Colonic mucosa (tissue), 4 donors: ENCODE data around the gene TYMP. TPM values are rescaled to one million over a fixed set of nuclear protein-coding genes. Genes with fewer than 3 reads are reported as not detected.
A peak's percentile ranks its signal among the peaks of the same experiment; 100 is the strongest.

Experiments used
- DNase-seq: peaks from one replicate; pipeline ENCODE4 v3.0.0-alpha.2; 2020
- H3K27ac ChIP-seq: fragments of 200-600 bp; one replicate; pipeline ENCODE4 v1.8.0; 2021
- H3K27me3 ChIP-seq: fragments of 200-600 bp; one replicate; pipeline ENCODE4 v1.8.0; 2021
- H3K36me3 ChIP-seq: fragments of 200-600 bp; one replicate; pipeline ENCODE4 v1.8.0; 2021
- H3K4me1 ChIP-seq: fragments of 200-600 bp; one replicate; pipeline ENCODE4 v1.8.0; 2021; ENCODE audit warnings: mild to moderate bottlenecking
- H3K4me3 ChIP-seq: fragments of 200-600 bp; one replicate; pipeline ENCODE4 v1.8.0; 2021
- H3K9ac ChIP-seq, 2 donors: one replicate each; pipeline ENCODE4 v1.7.0; 2013; ENCODE audit warnings: control low read depth in 2 of 2, low read depth in 2 of 2, low read length in 2 of 2
- H3K9me3 ChIP-seq: fragments of 200-600 bp; one replicate; pipeline ENCODE4 v1.8.0; 2021
- CTCF ChIP-seq: fragments of 200-600 bp; IDR thresholded peaks from one replicate; pipeline ENCODE4 v1.8.0; 2022; ENCODE audit warnings: antibody characterized with exemption, mild to moderate bottlenecking
- intact Hi-C: fragments of 100-400 bp; cut with DNase I; formaldehyde crosslinking; loops from one replicate; pipeline ENCODE4 v1.14.1; 2022
- total RNA-seq, 2 donors: library from RNA; stranded (reverse); fragmentation: NEBNext Ultra II Directional in 1 of 2; extraction: Animal tissue kit (Norgen Biotek cat#: 25700) in 1 of 2; gene quantifications; one replicate each; pipeline ENCODE4 v1.2.1, GENCODE V29; 2021
- donor health status: healthy.
- donor health status: DM: no; HTN: no; CAD: no.
- donor health status: DM: no; HTN: no; CAD: no.

The TYMP gene
- total RNA-seq, 2 donors from 2014 or later, result 22.6 to 28.0 TPM

GRCh38 chr22:50483556-50483955 lies 46.3 kb downstream of the TYMP start:
- intact Hi-C loops, result no loop called here
- H3K27ac ChIP-seq, result no peak overlapping the region

GRCh38 chr22:50483106-50483505 lies 46.7 kb downstream of the TYMP start:
- no peak overlapping the region for H3K9ac ChIP-seq
- peaks cover 27% of the 10 kb centered on the region for H3K27me3 ChIP-seq
- H3K9me3 ChIP-seq, result no peaks in the 10 kb centered on the region
- no peaks in the 10 kb centered on the region for H3K36me3 ChIP-seq
- peaks cover 15% of the 10 kb centered on the region for H3K4me1 ChIP-seq
- no peak for TF ChIP-seq CTCF
- no peak overlapping the region for H3K4me3 ChIP-seq
- H3K27ac ChIP-seq, result no peak overlapping the region
- intact Hi-C loops, result no loop called here
- no peak for DNase-seq

More at GRCh38 chr22:50483556-50483955, 46.3 kb downstream of the TYMP start:
- no peak for TF ChIP-seq CTCF
- Histone ChIP-seq H3K4me1 (peaks cover 15% of the 10 kb centered on the region), H3K9ac (no peak overlapping the region), H3K4me3 (no peak overlapping the region), H3K27me3 (peaks cover 27% of the 10 kb centered on the region), H3K9me3 (no peaks in the 10 kb centered on the region), H3K36me3 (no peaks in the 10 kb centered on the region)
- DNase-seq, result no peak

GRCh38 chr22:50482107-50483074 lies 47.4 kb downstream of the TYMP start:
- Histone ChIP-seq H3K9me3 (no peaks in the 10 kb centered on the region), H3K9ac (peak overlapping the region; percentile 51 to 78), H3K27me3 (peaks cover 27% of the 10 kb centered on the region), H3K27ac (no peak overlapping the region), H3K36me3 (no peaks in the 10 kb centered on the region), H3K4me1 (peaks cover 15% of the 10 kb centered on the region), H3K4me3 (peak overlapping the region; percentile 52)
- TF ChIP-seq CTCF, result no peak
- intact Hi-C loops, result no loop called here
- no peak for DNase-seq

GRCh38 chr22:50481440-50482106 lies 48.2 kb downstream of the TYMP start, which contains the start of gene ADM2:
TSS of gene ADM2 (plus strand) at chr22:50481543. CDS start at chr22:50481848, 305 bp downstream.
- Histone ChIP-seq H3K27me3 (peaks cover 27% of the 10 kb centered on the region), H3K4me3 (peak within 1 kb of the TSS; percentile 52), H3K36me3 (no peaks in the 10 kb centered on the region), H3K4me1 (peaks cover 15% of the 10 kb centered on the region), H3K9ac (peak within 1 kb of the TSS; percentile 51 to 78), H3K9me3 (no peaks in the 10 kb centered on the region), H3K27ac (no peak within 1 kb of the TSS)
- peak; percentile 67 for DNase-seq
- intact Hi-C loops, result no loop called here
- TF ChIP-seq CTCF, result no peak

- peaks cover 15% of the 10 kb centered on the region for H3K4me1 ChIP-seq
- H3K9ac ChIP-seq, result peak overlapping the region in 1 of 2 donors; percentile 78
- H3K27ac ChIP-seq, result no peak overlapping the region
- no peaks in the 10 kb centered on the region for H3K9me3 ChIP-seq
- H3K27me3 ChIP-seq, result peaks cover 27% of the 10 kb centered on the region
- no peak for DNase-seq
- intact Hi-C loops, result no loop called here
- H3K4me3 ChIP-seq, result peak overlapping the region; percentile 52
- H3K36me3 ChIP-seq, result no peaks in the 10 kb centered on the region
- no peak for TF ChIP-seq CTCF
Observed at GRCh38 chr22:50481045-50481439, 48.8 kb downstream of the TYMP start.
